Skin epidermis (tissue), 12 donors: Measurements from ENCODE around the gene GSTA3.
"Not testable (repeated sequence)": the region's sequence is repeated elsewhere in the genome, so short reads cannot be mapped to it uniquely, and the experiment has no call there.

Experiments used
- H3K27ac ChIP-seq, 21 experiments: fragments of 200-600 bp; sonication (generic) in 11 of 21; one replicate each; pipeline ENCODE4 v1.5.0; 2020; ENCODE audit warnings: mild to moderate bottlenecking in 3 of 21, inconsistent platforms in 2 of 21, moderate library complexity in 2 of 21
- H3K4me3 ChIP-seq, 7 experiments: fragments of 200-600 bp; sonication (generic) in 2 of 7; one replicate each; pipeline ENCODE4 v1.5.0; 2020; ENCODE audit warnings: inconsistent platforms in 2 of 7, mild to moderate bottlenecking in 2 of 7, moderate library complexity in 1 of 7

Gene GSTA3

DNA sequence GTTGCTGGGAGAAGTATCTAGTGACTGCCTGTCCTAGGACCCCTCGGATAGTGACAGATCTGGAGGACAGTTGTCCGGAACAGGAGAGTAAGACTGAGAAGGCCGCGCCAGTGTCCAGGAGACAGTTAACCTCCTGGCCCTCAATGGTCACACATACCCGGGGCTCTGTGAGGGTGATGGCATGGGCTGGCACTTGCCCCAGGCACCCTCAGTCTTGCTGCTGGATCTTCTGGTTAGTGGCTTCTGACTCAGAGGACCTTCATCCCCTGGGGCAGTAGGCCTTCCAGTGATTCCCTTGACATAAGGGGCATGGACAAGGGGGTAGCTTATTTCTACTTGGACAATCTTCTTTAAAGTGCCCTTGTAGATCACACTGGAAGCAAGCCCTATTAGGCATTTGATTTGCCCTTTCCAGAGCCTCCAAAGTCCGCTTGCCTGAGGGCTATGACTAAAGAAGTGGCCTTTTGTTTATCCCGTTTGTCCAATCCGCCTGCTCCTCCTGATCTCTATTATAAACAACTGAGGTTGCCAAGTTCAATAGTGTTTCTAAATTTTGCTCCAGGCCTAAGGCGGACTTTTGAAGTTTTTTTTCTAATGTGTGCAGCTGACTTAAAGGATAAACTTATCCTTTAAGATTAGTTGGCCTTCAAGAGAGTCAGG is 8.7 kb upstream of the GSTA3 start:
- not testable (repeated sequence) for H3K4me3 ChIP-seq
- H3K27ac ChIP-seq: peak overlapping the region in 9 of 21 experiments; percentile 6 to 71 (median 46)

DNA sequence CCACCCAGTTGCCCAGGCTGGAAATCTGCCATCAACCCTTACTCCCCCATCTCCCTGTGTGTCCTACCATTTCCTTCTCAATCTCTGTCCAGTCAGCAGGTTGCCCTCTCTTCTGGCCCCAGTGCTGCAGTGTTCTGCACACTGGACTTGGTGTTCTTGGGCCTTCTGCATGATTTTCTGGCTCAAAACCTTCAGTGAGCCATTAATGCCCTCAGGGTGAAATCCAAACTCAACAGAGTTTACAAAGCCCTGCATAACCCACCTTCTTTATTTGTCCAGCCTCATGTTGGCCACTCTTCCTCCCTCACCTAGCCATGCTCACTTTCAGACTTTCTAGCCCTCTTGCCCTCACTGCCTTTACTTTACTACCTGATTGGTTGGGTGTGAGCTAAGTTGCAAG is 5.0 kb upstream of the GSTA3 start:
- Histone ChIP-seq H3K4me3 (no peak overlapping the region), H3K27ac (no peak overlapping the region)

DNA sequence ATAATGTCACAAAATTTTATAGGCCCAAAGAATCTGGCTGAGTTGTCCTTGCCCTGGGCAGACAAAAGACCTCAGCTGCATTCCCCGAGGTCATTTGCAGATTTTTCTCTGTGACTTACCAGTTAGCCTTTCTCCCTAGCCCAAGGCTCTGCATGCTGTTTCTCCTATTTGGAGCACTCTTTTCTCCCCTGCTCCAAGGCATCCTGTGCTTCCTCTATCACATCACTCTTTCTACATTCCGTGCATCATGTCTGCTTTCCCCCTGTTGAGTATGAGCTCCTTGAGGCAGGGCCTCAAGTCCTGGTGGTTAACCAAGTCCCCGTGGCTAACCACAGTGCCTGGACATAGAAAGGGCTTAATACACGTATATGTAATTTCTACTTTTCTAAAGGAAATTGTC is 593 bp upstream of the GSTA3 start:
- no peak overlapping the region for H3K4me3 ChIP-seq
- peak overlapping the region in 1 of 21 experiments; percentile 40 for H3K27ac ChIP-seq

DNA sequence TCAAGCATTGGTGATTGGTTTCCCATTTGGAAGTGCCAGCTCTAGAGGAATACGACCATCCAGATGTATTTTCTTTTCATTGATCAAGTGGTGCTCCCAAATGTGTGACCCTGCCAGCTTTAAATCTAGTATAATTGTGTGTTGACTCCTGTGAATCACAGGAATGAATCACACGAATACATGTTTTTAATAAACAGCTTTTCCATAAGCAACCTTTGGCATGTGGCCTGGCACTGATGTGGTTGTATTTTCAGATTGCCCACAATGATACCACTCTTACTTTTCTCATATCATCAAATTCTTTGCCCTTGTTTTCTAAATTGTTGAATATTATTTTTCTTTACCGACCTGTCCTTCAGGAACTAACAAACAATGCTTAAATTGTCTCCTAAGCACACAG is 367 bp downstream of the GSTA3 start:
- Histone ChIP-seq H3K27ac (peak overlapping the region in 4 of 21 experiments; percentile 8 to 63 (median 46)), H3K4me3 (peak overlapping the region in 1 of 7 experiments; percentile 10)

DNA sequence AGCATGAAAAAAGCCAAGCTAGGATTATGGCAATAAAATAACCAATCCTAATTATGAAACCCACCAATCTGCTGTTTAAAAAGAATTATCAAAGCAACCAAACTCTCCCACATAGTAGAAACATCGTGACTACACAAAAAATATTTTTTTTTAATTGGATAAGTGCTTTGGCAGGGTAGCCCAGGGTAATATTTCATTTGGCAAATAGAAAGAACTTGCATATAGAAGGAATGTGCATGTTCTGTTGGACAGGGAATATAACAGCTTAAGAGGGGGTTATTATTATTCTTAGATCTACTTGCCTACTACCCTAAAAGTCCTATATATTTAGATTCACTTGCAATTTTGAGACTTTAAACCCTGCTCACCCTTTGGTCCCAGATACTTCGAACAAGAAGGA is 972 bp downstream of the GSTA3 start:
- Histone ChIP-seq H3K27ac (peak overlapping the region in 2 of 21 experiments; percentile 53 to 63), H3K4me3 (peak overlapping the region in 1 of 7 experiments; percentile 10)

DNA sequence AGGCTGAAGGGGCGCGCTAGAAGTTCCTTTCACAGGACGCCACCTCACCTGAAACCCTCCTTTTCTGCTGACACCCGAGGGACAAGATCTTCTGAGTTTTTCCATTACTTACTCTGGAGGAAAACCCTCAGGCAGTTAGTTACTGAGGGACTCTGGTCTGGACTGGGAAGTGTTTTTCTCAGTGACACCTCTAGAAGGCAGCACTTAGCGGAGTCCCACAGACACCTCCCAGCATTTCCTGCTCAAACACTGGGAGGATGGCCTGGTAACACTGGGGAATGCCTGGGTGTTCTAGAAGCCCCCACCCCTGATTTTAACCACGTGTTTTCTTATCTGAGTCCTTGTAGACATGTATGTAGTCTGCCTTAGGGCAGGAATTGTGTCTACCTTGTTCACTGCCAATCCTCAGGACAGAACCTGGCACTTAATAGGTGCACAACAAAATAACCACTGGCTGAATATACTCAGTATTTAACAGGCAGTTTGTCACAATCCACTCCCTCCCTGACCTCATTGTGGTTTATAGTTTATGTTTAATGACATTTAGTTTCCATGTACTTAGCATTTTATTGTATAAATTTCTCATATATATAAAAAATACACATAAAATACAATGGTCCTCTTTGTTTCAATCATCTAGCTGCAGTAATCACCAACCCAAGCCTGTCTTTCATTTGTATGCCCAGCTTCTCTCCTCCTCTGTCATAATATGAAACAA is 4.8 kb downstream of the GSTA3 start:
- H3K27ac ChIP-seq: no peak overlapping the region

GRCh38 chr6:52900536-52900935 is 9.0 kb downstream of the GSTA3 start:
- no peak overlapping the region for H3K27ac ChIP-seq
- no peak overlapping the region for H3K4me3 ChIP-seq

More for the DNA sequence above, 4.8 kb downstream of the GSTA3 start:
- no peak overlapping the region for H3K4me3 ChIP-seq

DNA sequence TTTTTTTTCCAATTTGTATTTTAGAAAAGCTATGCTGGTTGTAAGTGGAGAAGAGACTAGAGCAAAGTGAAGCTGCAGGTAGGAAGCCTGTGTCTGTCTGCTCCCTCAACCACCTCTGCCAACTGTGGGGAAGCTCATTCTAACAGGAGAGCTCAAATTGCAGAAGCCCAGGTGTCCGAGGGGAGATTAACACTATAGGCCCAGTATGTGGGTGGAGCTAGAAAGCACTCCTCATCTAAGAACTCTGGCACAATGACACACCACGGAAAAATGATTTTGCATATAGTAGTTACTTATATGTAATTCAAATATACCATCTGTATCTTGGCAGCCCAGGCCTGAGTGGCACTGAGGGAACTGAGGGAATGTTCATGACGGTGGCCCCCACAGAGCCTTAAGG is 13.7 kb downstream of the GSTA3 start:
- not testable (repeated sequence) for H3K4me3 ChIP-seq, H3K27ac ChIP-seq

GRCh38 chr6:52894285-52894684 is 15.2 kb downstream of the GSTA3 start:
- Histone ChIP-seq H3K4me3 (no peak overlapping the region), H3K27ac (no peak overlapping the region)

DNA sequence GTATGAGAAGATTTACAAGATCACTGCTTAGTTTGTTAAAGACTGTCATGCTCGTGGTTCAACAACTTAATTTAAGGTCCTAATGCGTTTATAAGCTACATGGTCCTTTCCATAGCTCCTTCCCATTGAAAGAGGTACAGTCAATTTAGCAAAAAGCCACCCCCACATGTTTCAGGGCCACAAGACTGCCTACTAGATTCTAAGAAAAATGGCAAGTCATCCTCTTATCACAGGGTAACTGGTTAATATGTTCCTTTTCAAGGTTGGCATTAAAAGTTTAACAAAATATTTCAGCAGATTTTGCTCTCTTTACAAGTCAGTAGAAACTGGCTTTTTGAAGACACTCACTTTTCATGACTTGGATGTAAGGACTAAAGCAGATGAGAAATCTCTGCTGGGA is 15.7 kb downstream of the GSTA3 start:
- no peak overlapping the region for H3K4me3 ChIP-seq
- no peak overlapping the region for H3K27ac ChIP-seq

DNA sequence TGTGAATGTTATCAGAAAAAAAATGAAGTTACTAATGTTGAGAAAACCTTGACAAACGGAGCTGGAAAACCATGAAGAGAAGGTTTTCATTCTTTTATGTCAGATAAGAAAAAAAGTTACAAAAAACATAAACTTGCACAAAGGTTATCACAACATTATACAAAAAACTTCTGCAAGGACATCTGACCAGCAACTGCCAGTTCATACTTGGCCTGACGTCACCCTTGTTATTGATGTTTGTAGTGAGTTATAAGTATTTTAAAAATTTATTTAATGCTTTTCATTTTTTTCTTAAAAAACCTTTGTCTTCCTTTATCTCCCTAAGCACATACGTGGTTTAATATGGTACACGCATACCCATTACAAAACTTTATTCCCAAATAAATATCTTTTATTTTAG is 16.3 kb downstream of the GSTA3 start:
- H3K27ac ChIP-seq: no peak overlapping the region
- H3K4me3 ChIP-seq: no peak overlapping the region

DNA sequence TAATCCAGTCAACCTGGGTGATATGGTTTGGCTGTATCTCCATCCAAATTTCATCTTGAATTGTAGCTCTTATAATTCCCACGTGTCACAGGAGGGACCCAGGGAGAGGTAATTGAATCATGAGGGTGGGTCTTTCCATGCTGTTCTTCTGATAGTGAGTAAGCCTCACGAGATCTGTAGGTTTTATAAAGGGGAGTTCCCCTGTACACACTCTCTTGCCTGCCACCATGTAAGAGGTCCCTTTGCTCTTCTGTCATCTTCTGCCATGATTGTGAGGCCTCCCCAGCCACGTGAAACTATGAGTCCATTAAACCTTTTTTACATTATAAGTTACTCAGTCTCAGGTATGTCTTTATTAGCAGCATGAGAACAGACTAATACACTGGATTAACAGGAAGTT is 19.5 kb downstream of the GSTA3 start:
- H3K27ac ChIP-seq: no peak overlapping the region
- no peak overlapping the region for H3K4me3 ChIP-seq

DNA sequence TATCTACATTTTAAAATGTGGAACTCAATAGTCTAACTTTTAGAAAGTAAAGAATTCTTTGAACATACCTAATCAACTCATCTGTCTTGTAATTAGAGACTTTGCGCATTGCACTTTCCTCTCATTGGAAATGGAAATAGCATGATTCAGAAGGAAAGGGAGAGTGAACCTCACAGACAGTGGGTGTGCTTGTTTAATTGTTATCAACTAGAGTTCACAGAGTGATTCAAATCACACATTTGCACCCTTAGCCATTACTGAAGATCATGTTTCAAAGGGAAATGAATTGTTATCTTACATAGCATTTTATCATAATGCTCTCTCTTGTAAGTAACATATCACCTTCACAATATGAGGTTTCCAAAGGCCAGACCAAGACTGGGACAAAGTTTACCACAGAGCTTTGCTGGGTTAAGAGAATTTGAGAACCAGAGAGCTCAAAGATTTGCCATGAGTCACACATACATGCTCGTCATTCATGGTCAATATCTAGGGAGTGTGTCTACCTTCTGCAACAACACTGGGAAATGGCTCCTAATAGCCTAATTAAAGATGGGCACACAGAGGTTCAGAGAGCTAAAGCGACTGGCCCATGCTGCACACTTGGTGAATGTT is 21.5 kb downstream of the GSTA3 start:
- no peak overlapping the region for H3K4me3 ChIP-seq
- H3K27ac ChIP-seq: no peak overlapping the region

DNA sequence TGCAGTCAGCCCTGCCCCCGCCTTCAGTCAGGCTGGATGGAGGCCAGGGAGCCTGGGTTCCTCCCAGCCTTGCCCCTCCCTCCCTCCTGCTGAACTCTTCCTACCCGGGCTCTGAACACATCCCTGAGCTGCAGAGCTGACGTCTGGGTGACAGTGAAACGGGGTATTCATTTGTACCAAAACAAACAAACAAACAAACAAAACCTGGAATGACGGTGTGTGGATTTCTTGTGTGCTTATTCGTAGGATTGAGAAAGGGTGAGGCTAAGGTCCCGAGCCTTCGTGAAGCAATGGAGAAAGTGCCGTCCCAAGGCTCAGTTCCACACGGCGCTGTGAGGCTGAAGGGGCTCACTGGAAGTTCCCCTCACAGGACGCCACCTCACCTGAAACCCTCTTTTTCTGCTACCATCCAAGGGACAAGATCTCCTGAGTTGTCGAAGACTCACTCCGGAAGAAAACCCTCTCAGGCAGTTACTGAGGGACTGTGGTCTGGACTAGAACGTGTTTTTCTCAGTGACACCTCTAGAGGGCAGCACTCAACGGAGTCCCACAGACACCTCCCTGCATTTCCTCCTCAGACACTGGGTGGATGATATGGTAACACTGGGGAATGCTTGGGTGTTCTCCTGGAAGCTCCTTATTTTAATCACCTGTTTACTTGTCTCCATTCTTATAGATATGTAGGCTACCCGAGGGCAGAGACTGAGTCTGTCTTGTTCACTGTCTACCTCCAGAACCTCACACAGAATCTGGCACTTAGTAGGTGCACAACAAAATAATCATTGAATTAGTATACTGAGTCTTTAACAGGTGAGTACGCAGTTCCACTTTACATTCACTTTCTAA is 27.3 kb downstream of the GSTA3 start:
- peak overlapping the region in 17 of 21 experiments; percentile 8 to 90 (median 70) for H3K27ac ChIP-seq

DNA sequence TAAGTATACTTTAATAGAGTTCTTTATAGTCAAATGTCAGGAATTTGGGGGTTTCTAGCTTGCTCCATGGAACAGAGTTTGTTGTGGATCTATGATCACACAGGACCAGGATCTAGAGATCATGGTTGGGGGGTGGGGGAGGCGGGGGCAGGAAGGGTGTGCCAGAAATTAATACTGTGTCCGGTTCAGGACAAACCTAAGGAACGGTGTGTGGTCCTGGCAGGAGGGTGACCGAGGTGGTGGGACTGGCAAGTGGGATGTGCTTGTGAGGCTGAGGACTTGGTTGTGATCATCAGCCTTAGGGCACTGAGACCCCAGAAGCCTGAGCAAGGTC is 27.9 kb downstream of the GSTA3 start:
- Histone ChIP-seq H3K4me3 (peak overlapping the region in 6 of 7 experiments; percentile 29 to 49 (median 38)), H3K27ac (peak overlapping the region in 5 of 21 experiments; percentile 70 to 90 (median 80))

More for the DNA sequence above, 27.3 kb downstream of the GSTA3 start:
- peak overlapping the region; percentile 29 to 49 (median 39) for H3K4me3 ChIP-seq

- Histone ChIP-seq H3K27ac (no peak overlapping the region), H3K4me3 (no peak overlapping the region)
Measured at GRCh38 chr6:52877786-52878185, 31.7 kb downstream of the GSTA3 start.

GRCh38 chr6:52877168-52877567 is 32.3 kb downstream of the GSTA3 start:
- Histone ChIP-seq H3K4me3 (no peak overlapping the region), H3K27ac (no peak overlapping the region)

GRCh38 chr6:52876056-52876787 is 33.3 kb downstream of the GSTA3 start:
- Histone ChIP-seq H3K4me3 (no peak overlapping the region), H3K27ac (no peak overlapping the region)

- H3K4me3 ChIP-seq: no peak overlapping the region
- H3K27ac ChIP-seq: no peak overlapping the region
Measured at GRCh38 chr6:52872031-52872430, 37.5 kb downstream of the GSTA3 start.
